Measurements from ENCODE around the gene SULF2.
A peak's percentile ranks its signal among the peaks of the same experiment; 100 is the strongest.
"Not testable (repeated sequence)": the region's sequence is repeated elsewhere in the genome, so short reads cannot be mapped to it uniquely, and the experiment has no call there.

Gene SULF2

DNA sequence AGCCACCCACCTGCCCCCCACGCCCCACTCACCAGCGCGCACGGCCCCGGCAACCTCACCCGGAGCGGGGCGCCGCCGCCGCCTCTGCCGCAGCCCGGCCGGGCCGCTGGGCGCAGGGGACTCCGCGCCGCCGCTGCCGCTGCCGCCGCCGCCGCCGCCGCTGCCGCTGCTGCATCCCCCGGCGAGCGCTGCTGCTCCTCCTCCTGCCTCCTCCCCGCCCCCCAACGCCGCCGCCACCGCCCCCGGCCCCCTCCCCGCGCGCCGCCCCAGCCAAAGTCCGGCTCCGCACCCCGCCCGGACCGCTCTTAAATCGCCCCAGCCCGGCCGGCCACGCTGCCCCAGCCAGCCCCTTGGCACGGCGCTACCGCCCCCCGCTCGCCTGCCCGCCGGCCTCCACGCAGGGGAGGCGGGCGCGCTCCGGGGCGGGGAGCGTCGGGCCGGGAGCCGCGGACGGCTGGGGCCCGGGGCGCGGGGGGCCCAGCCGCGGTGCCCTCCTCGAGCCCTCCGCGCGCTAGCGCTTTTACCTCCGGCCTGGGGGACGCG, at the start of gene SULF2:
Gene SULF2, minus strand, starts transcription at position 171 of the 543 bp plus-strand sequence. CDS start 28,118 bp downstream, outside the sequence.
- peak; percentile 74 for DNase-seq (ENCODE audit: low spot score)

- not testable (repeated sequence) for DNase-seq (ENCODE audit: low spot score)
These were observed 46.4 kb upstream of the SULF2 start for GRCh38 chr20:47831675-47832074.

GRCh38 chr20:47826716-47827115, 41.4 kb upstream of the SULF2 start:
- DNase-seq (ENCODE audit: low spot score): not testable (repeated sequence)

GRCh38 chr20:47826006-47826405, 40.7 kb upstream of the SULF2 start:
- not testable (repeated sequence) for DNase-seq (ENCODE audit: low spot score)

GRCh38 chr20:47825011-47825762, 39.9 kb upstream of the SULF2 start:
- no peak for DNase-seq (ENCODE audit: low spot score)

DNA sequence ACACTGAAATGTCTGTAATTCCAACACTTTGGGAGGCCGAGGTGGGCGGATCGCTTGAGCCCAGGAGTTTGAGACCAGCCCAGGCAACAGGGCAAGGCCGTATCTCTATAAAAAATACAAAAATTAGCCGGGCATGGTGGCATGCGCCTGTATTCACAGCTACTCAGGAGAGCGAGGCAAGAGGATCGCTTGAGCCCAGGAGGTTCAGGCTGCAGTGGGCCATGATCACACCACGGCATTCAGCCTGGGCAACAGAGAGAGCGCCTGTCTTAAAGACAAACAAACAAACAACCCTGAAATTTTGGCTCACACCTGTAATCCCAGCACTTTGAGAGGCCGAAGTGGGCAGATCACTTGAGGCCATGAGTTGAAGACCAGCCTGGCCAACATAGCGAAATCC, 38.7 kb upstream of the SULF2 start:
- DNase-seq (ENCODE audit: low spot score): not testable (repeated sequence)

GRCh38 chr20:47821481-47822100, 36.3 kb upstream of the SULF2 start:
- DNase-seq (ENCODE audit: low spot score): no peak

DNA sequence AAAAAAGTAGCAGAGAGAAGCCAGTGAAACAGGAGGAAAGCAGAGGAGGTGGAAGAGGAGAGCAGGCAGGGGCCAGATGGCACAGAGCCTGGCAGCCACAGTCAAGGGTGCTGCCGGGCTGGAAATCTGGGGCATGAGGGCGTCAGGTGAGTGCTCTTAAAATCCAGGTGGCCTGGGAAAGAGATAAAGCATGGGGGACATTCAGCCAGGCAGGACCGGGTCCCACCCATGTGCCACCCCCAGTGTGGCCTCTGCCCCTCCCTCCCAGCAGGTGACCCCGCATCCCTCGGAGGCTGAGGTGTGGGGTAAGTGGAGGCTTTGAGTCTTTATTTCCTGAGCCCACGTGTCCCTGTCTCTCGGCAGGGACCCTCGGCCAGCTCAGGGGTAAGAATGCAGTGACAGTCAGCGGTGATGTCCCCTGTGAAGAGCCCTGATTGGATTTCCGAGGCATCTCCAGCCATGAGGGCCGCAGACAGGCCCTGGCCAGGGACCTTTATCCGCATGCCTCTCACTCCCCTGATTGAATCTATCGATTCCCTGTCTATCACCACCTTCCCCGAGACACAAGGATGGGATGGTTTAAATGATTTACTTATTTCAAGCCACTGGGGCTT, 33.8 kb upstream of the SULF2 start:
- no peak for DNase-seq (ENCODE audit: low spot score)

GRCh38 chr20:47818466-47818865, 33.2 kb upstream of the SULF2 start:
- DNase-seq (ENCODE audit: low spot score): no peak

GRCh38 chr20:47818016-47818415, 32.7 kb upstream of the SULF2 start:
- DNase-seq (ENCODE audit: low spot score): no peak

DNA sequence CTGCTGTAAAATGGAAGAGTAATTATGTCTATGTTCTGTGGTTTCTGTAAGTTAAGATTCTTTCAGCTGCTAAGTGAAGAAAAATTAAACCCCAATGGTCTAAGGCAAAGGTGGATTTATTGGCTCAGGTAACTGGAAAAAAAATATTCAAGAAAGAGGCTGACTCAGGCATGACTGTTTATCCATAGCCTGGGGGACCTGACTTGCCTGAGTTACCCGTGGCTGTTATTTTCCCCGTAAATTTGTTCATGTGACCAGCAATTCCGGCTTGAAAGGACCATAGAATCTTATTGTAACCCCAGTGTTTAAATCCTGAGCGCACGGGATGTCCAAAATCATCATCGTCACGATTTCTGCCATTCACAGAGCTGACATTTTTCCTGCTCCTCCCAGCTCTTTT, 32.3 kb upstream of the SULF2 start:
- DNase-seq (ENCODE audit: low spot score): no peak

- DNase-seq (ENCODE audit: low spot score): no peak
These were observed 31.5 kb upstream of the SULF2 start for GRCh38 chr20:47816487-47817451.

DNA sequence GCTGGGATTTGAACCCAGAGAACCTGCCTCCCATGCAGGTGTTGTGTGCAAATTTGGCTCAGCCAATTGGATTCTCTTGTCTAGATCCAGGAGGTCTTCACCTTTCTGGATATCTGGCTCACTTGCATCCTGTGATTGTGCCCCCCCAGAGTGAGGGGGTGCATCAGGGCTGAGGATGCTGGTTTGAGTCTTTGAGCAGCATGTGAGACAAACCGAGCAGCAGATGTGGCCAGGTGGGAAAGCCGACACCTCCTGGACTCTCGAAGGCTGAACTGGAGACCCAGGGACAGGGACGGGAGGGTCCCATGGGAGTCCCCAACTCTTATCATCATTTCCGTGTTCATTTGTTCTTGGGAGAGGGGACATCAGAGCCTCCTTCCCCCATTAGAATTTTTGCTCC, 30.6 kb upstream of the SULF2 start:
- no peak for DNase-seq (ENCODE audit: low spot score)

GRCh38 chr20:47815416-47815806, 30.1 kb upstream of the SULF2 start:
- no peak for DNase-seq (ENCODE audit: low spot score)

DNA sequence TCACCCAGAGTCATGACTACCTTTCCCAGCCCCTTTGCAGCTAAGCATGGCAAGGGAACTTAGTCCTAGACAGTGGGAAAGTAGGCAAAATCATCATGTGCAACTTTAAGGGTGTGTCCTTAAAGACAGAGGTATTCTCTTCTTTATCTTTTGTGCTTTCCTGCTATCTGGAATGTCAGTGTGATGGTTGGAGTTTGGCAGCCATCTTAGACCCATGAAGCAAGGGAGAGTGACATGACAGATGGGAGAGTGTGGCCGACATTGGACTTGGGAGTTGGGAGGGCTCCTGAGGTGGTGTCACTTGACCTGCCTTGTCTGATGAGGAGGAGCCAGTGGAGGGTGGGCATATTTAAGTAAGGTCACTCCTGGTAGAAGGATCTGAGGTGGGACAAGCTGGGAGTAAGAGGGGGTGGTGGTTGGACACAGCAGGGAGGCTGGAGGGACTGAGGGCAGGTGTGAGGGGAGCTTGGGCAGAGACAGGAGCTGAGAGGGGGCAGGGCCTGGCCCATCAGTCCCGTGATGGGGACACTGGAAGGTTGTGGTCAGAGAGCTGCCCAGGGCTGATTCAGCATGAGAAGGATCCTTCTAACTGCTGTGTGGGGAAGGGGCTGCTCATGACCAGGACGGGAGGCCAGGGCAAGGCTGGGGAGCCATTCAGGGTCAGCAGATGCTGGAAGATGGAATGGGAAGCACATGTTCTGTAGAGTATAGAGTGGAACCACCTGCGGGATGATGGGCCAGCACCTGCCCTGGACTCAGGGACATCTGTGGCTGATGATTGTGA, 29.5 kb upstream of the SULF2 start:
- no peak for DNase-seq (ENCODE audit: low spot score)

DNA sequence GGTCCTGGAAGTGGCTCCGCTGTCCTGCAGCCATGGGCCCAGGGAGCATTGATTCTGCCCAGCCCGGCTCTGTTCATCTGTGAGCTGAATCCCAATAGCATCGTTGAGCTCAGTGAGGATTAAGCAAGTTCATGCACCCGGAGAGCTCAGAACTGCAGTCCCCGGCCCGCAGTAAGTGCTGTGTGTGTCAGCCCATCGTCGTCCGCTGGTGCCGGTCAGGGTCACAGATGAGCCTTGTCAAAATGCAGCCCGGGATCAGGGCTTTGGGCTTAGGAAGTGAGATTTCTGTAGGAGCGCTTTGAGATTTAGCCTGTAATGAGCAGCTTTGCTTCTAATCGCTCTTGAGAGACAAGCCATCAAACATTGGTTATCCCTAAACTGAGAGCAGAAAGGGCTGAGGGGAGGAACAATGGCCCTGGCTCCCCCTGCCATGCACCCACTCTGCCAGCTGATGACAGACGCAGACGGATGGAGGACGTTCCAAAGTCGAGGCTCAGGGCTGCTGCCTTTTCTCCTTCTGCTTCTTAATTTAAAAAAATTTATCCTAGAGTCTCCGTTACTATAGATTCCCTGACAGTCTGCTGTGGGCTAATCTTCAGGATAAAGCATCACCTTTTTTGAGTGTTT, 25.6 kb upstream of the SULF2 start:
- DNase-seq (ENCODE audit: low spot score): no peak

DNA sequence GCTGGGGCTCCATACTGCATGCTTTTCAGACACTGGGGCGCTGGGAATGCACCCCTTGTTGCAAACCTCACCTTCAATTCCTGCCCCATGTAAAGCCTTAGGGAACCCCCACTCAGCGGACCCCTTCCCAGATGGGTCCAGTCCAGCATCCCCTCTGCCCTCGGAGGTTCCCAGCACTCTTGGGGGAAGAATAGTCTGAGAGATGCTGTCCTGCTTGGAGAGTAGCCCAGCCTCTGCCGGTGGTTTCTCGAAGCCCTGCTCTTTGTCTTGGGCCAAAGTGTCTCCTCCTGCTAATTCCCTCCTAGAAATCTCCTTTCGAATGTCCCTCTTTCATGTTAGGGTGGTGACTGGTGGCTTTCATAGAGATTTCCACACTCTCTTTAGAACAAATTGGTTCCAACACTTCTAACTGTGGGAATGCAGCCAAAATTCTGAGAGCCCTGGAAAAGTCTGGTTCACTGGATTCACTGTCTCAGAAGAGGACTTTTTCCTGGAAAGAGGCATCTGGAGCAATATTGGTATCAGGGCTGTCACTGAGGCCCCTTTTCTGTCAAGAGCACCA, 24.9 kb upstream of the SULF2 start:
- no peak for DNase-seq (ENCODE audit: low spot score)

- DNase-seq (ENCODE audit: low spot score): peak; percentile 66
These were observed 24.1 kb upstream of the SULF2 start for GRCh38 chr20:47809161-47809960.

- DNase-seq (ENCODE audit: low spot score): no peak
These were observed 20.7 kb upstream of the SULF2 start for GRCh38 chr20:47805951-47806350.
